Upper lobe of left lung (tissue), 4 donors: ENCODE measurements around the gene RPL37.

ENCODE experiments used
- EP300 ChIP-seq, 4 donors: sonication (generic); formaldehyde crosslinking; IDR thresholded peaks; one replicate each; pipeline ENCODE4 v1.5.1; 2017; ENCODE audit warnings: antibody characterized with exemption in 4 of 4, control low read depth in 2 of 4
- POLR2A ChIP-seq, 4 donors: fragments of 450-650 bp; IDR thresholded peaks; one replicate each; pipeline ENCODE4 v1.5.1; 2016 to 2017; ENCODE audit warnings: antibody characterized with exemption in 4 of 4, mild to moderate bottlenecking in 2 of 4

DNA sequence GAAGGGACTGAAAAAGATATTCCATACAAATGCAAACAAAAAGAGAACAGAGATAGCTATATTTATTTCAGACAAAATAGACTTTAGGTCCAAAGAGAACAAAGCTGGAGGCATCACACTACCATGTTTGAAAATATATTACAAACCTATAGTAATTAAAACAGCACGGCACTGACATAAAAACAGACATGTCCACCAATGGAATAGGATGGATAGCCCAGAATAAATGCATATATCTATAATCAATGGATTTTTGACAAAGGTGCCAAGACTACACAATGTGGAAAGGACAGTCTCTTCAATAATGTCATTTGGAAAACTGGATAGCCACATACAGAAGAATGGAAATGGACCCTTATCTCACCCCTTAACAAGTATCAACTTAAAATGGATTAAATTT is 47.0 kb downstream of the RPL37 start:
- TF ChIP-seq POLR2A (IDR thresholded peaks at IDR 0.05) (no peak), EP300 (IDR thresholded peaks at IDR 0.05) (no peak)
